HepG2 (cell line): Measurements from ENCODE around the gene B3GALT6. TPM values are rescaled to one million over a fixed set of nuclear protein-coding genes. Genes with fewer than 3 reads are reported as not detected.

Experiments
- ATAC-seq: fragments of 200-7000 bp; cut with Tn5 transposase; 3 replicates; pipeline ENCODE4 v1.9.1; 2020; ENCODE audit warnings: mild to moderate bottlenecking, moderate library complexity
- BruUV-seq: library from RNA; stranded (reverse); fragments of 400-500 nt; replicated peaks from 2 replicates; lab custom pipeline; 2021; lab: Mats Ljungman, UMichigan
- CTCF ChIA-PET: fragments of 300-600 bp; formaldehyde crosslinking; extraction: SDS; loops from one replicate; lab custom pipeline; 2021; ENCODE audit warnings: low total read pairs, inconsistent platforms, low intra/inter-chr PET ratio; lab: Yijun Ruan, JAX
- POLR2A ChIA-PET: fragments of 350-600 bp; sonication (Branson Sonifier 250); formaldehyde crosslinking; loops from one replicate; lab custom pipeline; 2020; ENCODE audit warnings: antibody characterized with exemption, inconsistent platforms; lab: Yijun Ruan, JAX
- DNase-seq: peaks from one replicate; pipeline ENCODE4 v3.0.0-alpha.2; 2015; ENCODE audit warnings: low spot score
- FAIRE-seq: peaks from 3 replicates; lab custom pipeline; 2011; peaks lifted over from hg19 to GRCh38; lab: Jason Lieb, UNC
- H2AFZ ChIP-seq: one replicate; pipeline ENCODE4 v1.6.1; 2011; ENCODE audit warnings: low read length, inconsistent platforms
- H3K27ac ChIP-seq: fragments of 300-600 bp; 3 replicates; pipeline ENCODE4 v1.8.0; 2011; ENCODE audit warnings: mixed run types, mild to moderate bottlenecking, mixed read lengths, low read length, inconsistent platforms; ENCODE audit not compliant: insufficient read depth; ENCODE audit errors: extremely low read length
- H3K27me3 ChIP-seq, 2 experiments: fragments of 200-600 bp in 1 of 2; 2 replicates in 1 of 2; 3 replicates in 1 of 2; pipeline versions ENCODE4 v1.6.0 to v1.8.0; 2011; ENCODE audit warnings: low read length in 2 of 2, mild to moderate bottlenecking in 2 of 2, moderate library complexity in 2 of 2, inconsistent platforms in 1 of 2; ENCODE audit not compliant: insufficient read depth in 2 of 2, control insufficient read depth in 1 of 2
- H3K36me3 ChIP-seq, 2 experiments: fragments of 200-600 bp in 1 of 2; replicated peaks in 1 of 2; 2 replicates in 1 of 2; 3 replicates in 1 of 2; pipeline versions ENCODE4 v1.5.1 to v1.8.0; 2011; ENCODE audit warnings: low read length in 2 of 2, inconsistent platforms in 1 of 2; ENCODE audit not compliant: insufficient read depth in 2 of 2, control insufficient read depth in 1 of 2
- H3K4me1 ChIP-seq: 2 replicates; pipeline ENCODE4 v1.5.1; 2012; ENCODE audit warnings: low read length, inconsistent platforms; ENCODE audit not compliant: insufficient read depth
- H3K4me2 ChIP-seq: 2 replicates; pipeline ENCODE4 v1.6.0; 2011; ENCODE audit warnings: low read depth, low read length, inconsistent platforms
- H3K4me3 ChIP-seq, 3 experiments: fragments of 200-600 bp in 1 of 3; sonication (generic), shearing (Covaris generic) in 1 of 3; replicated peaks in 1 of 3; 2 replicates each; pipeline ENCODE4 v1.5.1; 2011 to 2016; ENCODE audit warnings: low read length in 3 of 3, inconsistent platforms in 2 of 3, low read depth in 2 of 3, mild to moderate bottlenecking in 2 of 3, control low read depth in 1 of 3, mixed read lengths in 1 of 3; ENCODE audit not compliant: insufficient read depth in 1 of 3
- H3K79me2 ChIP-seq: one replicate; pipeline ENCODE4 v1.6.1; 2011; ENCODE audit warnings: low read length, inconsistent platforms; ENCODE audit not compliant: insufficient read depth
- H3K9ac ChIP-seq: 2 replicates; pipeline ENCODE4 v1.6.0; 2011; ENCODE audit warnings: mild to moderate bottlenecking, low read depth, low read length, inconsistent platforms; ENCODE audit not compliant: insufficient read depth
- H3K9me3 ChIP-seq: 2 replicates; pipeline ENCODE4 v1.5.1; 2012; ENCODE audit warnings: mild to moderate bottlenecking, low read length
- H4K20me1 ChIP-seq: 2 replicates; pipeline ENCODE4 v1.6.0; 2011; ENCODE audit warnings: inconsistent platforms, mild to moderate bottlenecking, low read length, moderate library complexity; ENCODE audit not compliant: insufficient read depth
- CENPX ChIP-seq: sonication (generic); formaldehyde crosslinking; IDR thresholded peaks from 2 replicates; pipeline ENCODE4 v1.9.0; 2021; ENCODE audit warnings: mild to moderate bottlenecking, missing genetic modification reagents, moderate library complexity
- EP300 ChIP-seq, 3 experiments: sonication (generic) in 1 of 3; formaldehyde crosslinking in 1 of 3; IDR thresholded peaks; 2 replicates each; pipeline versions ENCODE4 v1.5.1 to v1.6.1; 2011 to 2020; ENCODE audit warnings: low read depth in 2 of 3, low read length in 2 of 3, borderline replicate concordance in 1 of 3, improper control_type of control experiment in 1 of 3, mild to moderate bottlenecking in 1 of 3, missing genetic modification reagents in 1 of 3, moderate library complexity in 1 of 3
- FOXA3 ChIP-seq: IDR thresholded peaks from 2 replicates; pipeline ENCODE4 v1.6.1; 2016; ENCODE audit warnings: missing genetic modification reagents, missing compliant biosample characterization
- KDM6A ChIP-seq: IDR thresholded peaks from 2 replicates; pipeline ENCODE4 v1.6.1; 2016; ENCODE audit warnings: low read depth
- MXI1 ChIP-seq: IDR thresholded peaks from 3 replicates; pipeline ENCODE4 v1.6.1; 2012; ENCODE audit warnings: low read depth, low read length, inconsistent platforms, borderline replicate concordance
- SIX4 ChIP-seq: sonication (generic); formaldehyde crosslinking; IDR thresholded peaks from 2 replicates; pipeline ENCODE4 v1.4.0; 2020; ENCODE audit warnings: missing genetic modification reagents
- SNAI1 ChIP-seq: sonication (generic); formaldehyde crosslinking; IDR thresholded peaks from 2 replicates; pipeline ENCODE4 v1.5.0; 2020; ENCODE audit warnings: mild to moderate bottlenecking, missing genetic modification reagents, borderline replicate concordance
- SNAPC2 ChIP-seq: sonication (generic); formaldehyde crosslinking; IDR thresholded peaks from 2 replicates; pipeline ENCODE4 v1.8.1; 2022; ENCODE audit warnings: mild to moderate bottlenecking, missing genetic modification reagents
- ZBTB3 ChIP-seq: sonication (generic); formaldehyde crosslinking; IDR thresholded peaks from 2 replicates; pipeline ENCODE4 v1.4.0; 2020; ENCODE audit warnings: low read depth, mild to moderate bottlenecking, moderate library complexity, missing genetic modification reagents, borderline replicate concordance
- ZNF260 ChIP-seq: sonication (generic); formaldehyde crosslinking; IDR thresholded peaks from 2 replicates; pipeline ENCODE4 v1.4.0; 2020; ENCODE audit warnings: missing genetic modification reagents, low read depth, mild to moderate bottlenecking, borderline replicate concordance
- ZNF292 ChIP-seq: sonication (generic); formaldehyde crosslinking; IDR thresholded peaks from 2 replicates; pipeline ENCODE4 v1.8.1; 2022; ENCODE audit warnings: mild to moderate bottlenecking, low read depth, missing genetic modification reagents, borderline replicate concordance
- WGBS: methylation state at CpG from one replicate; pipeline ENCODE4 v1.1.6; 2017; ENCODE audit warnings: low lambda C conversion rate; 5-methylcytosine and 5-hydroxymethylcytosine counted together
- in situ Hi-C: cut with HindIII; loops from 2 replicates; pipeline ENCODE4 v1.10.0; 2017; ENCODE audit warnings: low pct_unique_long_range_greater_than_20kb; ENCODE audit not compliant: extremely low pct_ligation_motif_present
- intact Hi-C: fragments of 100-400 bp; cut with micrococcal nuclease; formaldehyde crosslinking; loops from one replicate; pipeline ENCODE4 v1.10.0; 2022; ENCODE audit not compliant: unreplicated experiment
- polyA plus RNA-seq, 8 experiments: library from polyadenylated mRNA; depleted of rRNA in 3 of 8; stranded (reverse) in 7 of 8; unstranded in 1 of 8; fragments of >200 nt; fragmentation: Illumina TruSeq in 4 of 8; extraction: Trizol in 4 of 8; gene quantifications; 2 replicates each; pipeline versions ENCODE4 v1.2.1 to v1.2.3, GENCODE V29; 2011 to 2016; ENCODE audit warnings: low read depth in 4 of 8, missing spikeins in 1 of 8, mixed read lengths in 1 of 8; ENCODE audit not compliant: insufficient read depth in 1 of 8
- total RNA-seq, 5 experiments: library from RNA; depleted of rRNA; stranded (reverse); fragments of >200 nt; fragmentation: Illumina TruSeq; extraction: Trizol; gene quantifications; 2 replicates each; pipeline ENCODE4 v1.2.3, GENCODE V29; 2016; ENCODE audit warnings: low read depth in 1 of 5
- TF ChIP-seq, protein P1 (sequence below): IDR thresholded peaks from 2 replicates; pipeline ENCODE4 v1.6.1; 2012; ENCODE audit warnings: inconsistent platforms
- TF ChIP-seq, protein P2 (sequence below): sonication (generic); formaldehyde crosslinking; IDR thresholded peaks from 2 replicates; pipeline ENCODE4 v1.5.1; 2020; ENCODE audit warnings: mild to moderate bottlenecking, missing genetic modification reagents, moderate library complexity

The B3GALT6 gene
- total and polyA plus RNA-seq, 2 of the 13 experiments (the other 11 are each of a cell fraction or from before 2014, with no cell fraction given) = 3.9 to 14.2 TPM

DNA sequence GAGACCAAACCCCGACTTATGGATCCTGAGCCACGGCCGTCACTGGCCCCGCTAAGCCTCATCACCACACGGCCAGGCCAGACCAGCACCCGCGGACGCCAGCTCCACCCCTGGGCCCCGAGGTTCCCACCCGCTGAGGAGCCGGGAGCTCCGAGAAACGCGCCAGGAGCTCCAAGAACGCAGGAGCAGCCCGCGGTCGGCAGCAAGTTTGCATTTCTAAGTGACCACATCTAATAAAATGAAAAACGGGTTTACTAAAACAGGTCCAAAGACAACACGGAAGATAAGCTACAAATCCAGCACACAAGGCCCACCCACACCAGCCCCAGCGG is 22.6 kb downstream of the B3GALT6 start:
- Histone ChIP-seq H3K9me3 (no peaks in the 10 kb centered on the region), H4K20me1 (no peaks in the 10 kb centered on the region), H3K4me1 (no peaks in the 10 kb centered on the region), H3K4me2 (no peak overlapping the region), H3K27ac (no peak overlapping the region)
- TF ChIP-seq CENPX (no peak), ZBTB3 (CRISPR knock-in tag) (no peak), EP300 (IDR thresholded peaks at IDR 0.05; ENCODE audit: low read depth in 2 of 2, low read length in 2 of 2) (no peak), EP300 (CRISPR knock-in tag; IDR thresholded peaks at IDR 0.05; ENCODE audit: borderline replicate concordance) (no peak), ZNF260 (CRISPR knock-in tag) (no peak), SIX4 (CRISPR knock-in tag) (no peak), MXI1 (no peak), KDM6A (CRISPR knock-in tag) (no peak), ZNF292 (CRISPR knock-in tag) (no peak), SNAI1 (CRISPR knock-in tag) (no peak), FOXA3 (CRISPR knock-in tag) (no peak), SNAPC2 (CRISPR knock-in tag) (no peak)
- TF ChIP-seq, protein P1, sequence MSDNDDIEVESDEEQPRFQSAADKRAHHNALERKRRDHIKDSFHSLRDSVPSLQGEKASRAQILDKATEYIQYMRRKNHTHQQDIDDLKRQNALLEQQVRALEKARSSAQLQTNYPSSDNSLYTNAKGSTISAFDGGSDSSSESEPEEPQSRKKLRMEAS = no peak
- TF ChIP-seq, protein P2, sequence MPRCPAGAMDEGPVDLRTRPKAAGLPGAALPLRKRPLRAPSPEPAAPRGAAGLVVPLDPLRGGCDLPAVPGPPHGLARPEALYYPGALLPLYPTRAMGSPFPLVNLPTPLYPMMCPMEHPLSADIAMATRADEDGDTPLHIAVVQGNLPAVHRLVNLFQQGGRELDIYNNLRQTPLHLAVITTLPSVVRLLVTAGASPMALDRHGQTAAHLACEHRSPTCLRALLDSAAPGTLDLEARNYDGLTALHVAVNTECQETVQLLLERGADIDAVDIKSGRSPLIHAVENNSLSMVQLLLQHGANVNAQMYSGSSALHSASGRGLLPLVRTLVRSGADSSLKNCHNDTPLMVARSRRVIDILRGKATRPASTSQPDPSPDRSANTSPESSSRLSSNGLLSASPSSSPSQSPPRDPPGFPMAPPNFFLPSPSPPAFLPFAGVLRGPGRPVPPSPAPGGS (CRISPR knock-in tag) = no peak
- TF ChIP-seq, all 625 proteins: peak for 0
- no peak for ATAC-seq
- H2AFZ ChIP-seq = no peak overlapping the region
- H3K27me3 ChIP-seq = no peaks in the 10 kb centered on the region
- peaks cover 12 to 26% of the 10 kb centered on the region in 2 experiments; a peak in 4 of 5 replicates for H3K36me3 ChIP-seq
- POLR2A ChIA-PET = no interaction called here
- no peak for FAIRE-seq
- no peaks in the 10 kb centered on the region for H3K79me2 ChIP-seq
- intact Hi-C loops = loop anchor here (5.0 kb wide), 1 partner anchor 132 kb away; no protein-coding TSS in a partner anchor
- WGBS = 98% methylated on average over 21 of the region's 21 CpGs
- CTCF ChIA-PET = no interaction called here
- in situ Hi-C loops = no loop called here
- no TSS peak for BruUV-seq
- no peak overlapping the region for H3K9ac ChIP-seq
- DNase-seq = no peak
- H3K4me3 ChIP-seq = no peak overlapping the region
